H9 (cell line): ENCODE results near the gene ZNF283. TPM values are rescaled to one million over a fixed set of nuclear protein-coding genes. Genes with fewer than 3 reads are reported as not detected.

Experiments
- DNase-seq: peaks from one replicate; pipeline ENCODE4 v3.0.0-alpha.2; 2017
- H2AFZ ChIP-seq: one replicate; pipeline ENCODE4 v1.6.1; 2013; ENCODE audit warnings: mild to moderate bottlenecking, low read length, control low read depth, moderate library complexity
- H2AK5ac ChIP-seq: 2 replicates; pipeline ENCODE4 v1.6.1; 2013; ENCODE audit warnings: low read length, control low read depth, mixed read lengths; ENCODE audit not compliant: insufficient read length
- H2BK120ac ChIP-seq: one replicate; pipeline ENCODE4 v1.6.1; 2013; ENCODE audit warnings: low read depth, mild to moderate bottlenecking, low read length, control low read depth, inconsistent platforms; ENCODE audit not compliant: poor library complexity, severe bottlenecking
- H2BK12ac ChIP-seq: 2 replicates; pipeline ENCODE4 v1.6.1; 2013; ENCODE audit warnings: low read length, control low read depth, mixed read lengths, low read depth; ENCODE audit not compliant: insufficient read length
- H2BK15ac ChIP-seq: 2 replicates; pipeline ENCODE4 v1.6.1; 2013; ENCODE audit warnings: low read depth, low read length, control low read depth
- H2BK20ac ChIP-seq: one replicate; pipeline ENCODE4 v1.6.1; 2013; ENCODE audit warnings: low read depth, mild to moderate bottlenecking, low read length, control low read depth, inconsistent platforms; ENCODE audit not compliant: poor library complexity, severe bottlenecking
- H2BK5ac ChIP-seq: 2 replicates; pipeline ENCODE4 v1.6.1; 2013; ENCODE audit warnings: low read length, control low read depth, mixed read lengths; ENCODE audit not compliant: insufficient read length
- H3K14ac ChIP-seq: 2 replicates; pipeline ENCODE4 v1.6.1; 2013; ENCODE audit warnings: low read length, control low read depth; ENCODE audit not compliant: insufficient read depth
- H3K18ac ChIP-seq: 2 replicates; pipeline ENCODE4 v1.6.1; 2013; ENCODE audit warnings: low read depth, mild to moderate bottlenecking, mixed read lengths, low read length, control low read depth; ENCODE audit not compliant: insufficient read length
- H3K23ac ChIP-seq: 2 replicates; pipeline ENCODE4 v1.6.1; 2013; ENCODE audit warnings: low read length, control low read depth, mixed read lengths, low read depth; ENCODE audit not compliant: insufficient read length
- H3K23me2 ChIP-seq: 2 replicates; pipeline ENCODE4 v1.6.1; 2013; ENCODE audit warnings: low read depth, mild to moderate bottlenecking, mixed read lengths, low read length, control low read depth; ENCODE audit not compliant: insufficient read length, poor library complexity, severe bottlenecking
- H3K27ac ChIP-seq: 2 replicates; pipeline ENCODE4 v1.5.1; 2013; ENCODE audit warnings: low read length, control low read depth, mixed read lengths, low read depth; ENCODE audit not compliant: insufficient read length
- H3K27me3 ChIP-seq: 2 replicates; pipeline ENCODE4 v1.6.1; 2013; ENCODE audit warnings: low read length, control low read depth, inconsistent platforms; ENCODE audit not compliant: insufficient read depth
- H3K4ac ChIP-seq: 2 replicates; pipeline ENCODE4 v1.6.1; 2013; ENCODE audit warnings: low read depth, mild to moderate bottlenecking, control low read depth, inconsistent platforms, low read length, moderate library complexity
- H3K4me1 ChIP-seq: 2 replicates; pipeline ENCODE4 v1.6.1; 2013; ENCODE audit warnings: low read length, control low read depth, inconsistent platforms; ENCODE audit not compliant: insufficient read depth
- H3K4me2 ChIP-seq: 2 replicates; pipeline ENCODE4 v1.6.1; 2013; ENCODE audit warnings: low read length, control low read depth, mixed read lengths; ENCODE audit not compliant: insufficient read length, insufficient read depth
- H3K56ac ChIP-seq: 2 replicates; pipeline ENCODE4 v1.6.1; 2013; ENCODE audit warnings: low read depth, mild to moderate bottlenecking, mixed read lengths, low read length, control low read depth; ENCODE audit not compliant: insufficient read length
- H3K79me1 ChIP-seq: 2 replicates; pipeline ENCODE4 v1.6.1; 2013; ENCODE audit warnings: low read depth, mild to moderate bottlenecking, moderate library complexity, low read length, control low read depth, inconsistent platforms; ENCODE audit not compliant: insufficient read depth, poor library complexity, severe bottlenecking
- H3K79me2 ChIP-seq: 2 replicates; pipeline ENCODE4 v1.6.1; 2013; ENCODE audit warnings: low read length, control low read depth, inconsistent platforms; ENCODE audit not compliant: insufficient read depth
- H3K9ac ChIP-seq: 2 replicates; pipeline ENCODE4 v1.6.1; 2013; ENCODE audit warnings: low read length, control low read depth, mixed read lengths; ENCODE audit not compliant: insufficient read length; ENCODE audit errors: extremely low read depth
- H3K9me3 ChIP-seq: one replicate; pipeline ENCODE4 v1.6.1; 2013; ENCODE audit warnings: low read depth, low read length, inconsistent platforms; ENCODE audit not compliant: control insufficient read depth
- H3T11ph ChIP-seq: one replicate; pipeline ENCODE4 v1.6.1; 2013; ENCODE audit warnings: mild to moderate bottlenecking, low read length, control low read depth, inconsistent platforms
- H4K20me1 ChIP-seq: one replicate; pipeline ENCODE4 v1.6.1; 2013; ENCODE audit not compliant: control insufficient read depth, insufficient read length, insufficient read depth
- H4K5ac ChIP-seq: 2 replicates; pipeline ENCODE4 v1.6.1; 2013; ENCODE audit warnings: low read depth, mild to moderate bottlenecking, mixed read lengths, low read length, control low read depth; ENCODE audit not compliant: insufficient read length
- H4K8ac ChIP-seq: replicated peaks from 2 replicates; pipeline ENCODE4 v1.6.1; 2013; ENCODE audit warnings: low read length, control low read depth, mixed read lengths, low read depth; ENCODE audit not compliant: insufficient read length
- H4K91ac ChIP-seq: 2 replicates; pipeline ENCODE4 v1.6.1; 2013; ENCODE audit warnings: low read depth, mild to moderate bottlenecking, moderate library complexity, mixed read lengths, low read length, control low read depth; ENCODE audit not compliant: insufficient read length
- H3K27ac Mint-ChIP-seq, 3 experiments: 2 replicates in 2 of 3; 3 replicates in 1 of 3; pipeline ENCODE4 v1.8.0; 2020 to 2021; ENCODE audit warnings: mixed read lengths in 3 of 3, mild to moderate bottlenecking in 1 of 3, moderate library complexity in 1 of 3
- H3K27me3 Mint-ChIP-seq: 2 replicates; pipeline ENCODE4 v1.8.0; 2021; ENCODE audit warnings: low read depth, mild to moderate bottlenecking, moderate library complexity, mixed read lengths
- H3K36me3 Mint-ChIP-seq, 3 experiments: 2 replicates in 2 of 3; 3 replicates in 1 of 3; pipeline ENCODE4 v1.8.0; 2020 to 2021; ENCODE audit warnings: low read depth in 3 of 3, mixed read lengths in 3 of 3; ENCODE audit not compliant: insufficient read depth in 1 of 3
- H3K4me1 Mint-ChIP-seq, 2 experiments: 2 replicates each; pipeline ENCODE4 v1.8.0; 2020; ENCODE audit warnings: mixed read lengths in 2 of 2
- H3K4me3 Mint-ChIP-seq, 2 experiments: 2 replicates in 1 of 2; 3 replicates in 1 of 2; pipeline ENCODE4 v1.8.0; 2020 to 2021; ENCODE audit warnings: mild to moderate bottlenecking in 2 of 2, mixed read lengths in 2 of 2, moderate library complexity in 1 of 2
- H3K9me3 Mint-ChIP-seq, 2 experiments: 2 replicates in 1 of 2; 3 replicates in 1 of 2; pipeline ENCODE4 v1.8.0; 2020; ENCODE audit warnings: mild to moderate bottlenecking in 2 of 2, mixed read lengths in 2 of 2, moderate library complexity in 1 of 2
- CTCF ChIP-seq: fragments of 200-600 bp; sonication (generic); conservative IDR thresholded peaks from 3 replicates; pipeline ENCODE4 v1.8.0; 2021; ENCODE audit warnings: antibody characterized with exemption, mild to moderate bottlenecking
- WGBS: extraction: QIAGEN DNeasy Blood & Tissue Kit; methylation state at CpG from one replicate; pipeline ENCODE4 v1.1.7; 2013; ENCODE audit warnings: missing lambda C conversion rate, low lambda C conversion rate, mixed read lengths; ENCODE audit not compliant: insufficient read length; ENCODE audit errors: extremely low coverage; 5-methylcytosine and 5-hydroxymethylcytosine counted together
- total RNA-seq: library from RNA; stranded (reverse); gene quantifications from 2 replicates; pipeline ENCODE4 v1.2.1, GENCODE V29; 2021

Gene ZNF283
- total RNA-seq, 1 experiment from 2014 or later: 10.4 TPM

- Histone ChIP-seq H2BK5ac (no peak overlapping the region), H3K23ac (no peak overlapping the region), H3K27ac (no peak overlapping the region), H2AFZ (no peak overlapping the region), H3T11ph (no peak overlapping the region), H4K91ac (no peak overlapping the region), H3K18ac (no peak overlapping the region), H3K14ac (no peak overlapping the region), H3K4me1 (no peaks in the 10 kb centered on the region), H4K8ac (no peak overlapping the region), H3K9ac (no peak overlapping the region), H3K4me2 (no peak overlapping the region), H2BK20ac (no peak overlapping the region), H3K56ac (no peak overlapping the region), H3K27me3 (no peaks in the 10 kb centered on the region), H3K23me2 (no peaks in the 10 kb centered on the region), H3K79me1 (no peaks in the 10 kb centered on the region), H3K79me2 (no peaks in the 10 kb centered on the region), H2BK120ac (no peak overlapping the region), H4K5ac (no peak overlapping the region), H2BK15ac (no peak overlapping the region), H3K9me3 (no peaks in the 10 kb centered on the region), H2BK12ac (no peak overlapping the region), H4K20me1 (no peaks in the 10 kb centered on the region), H3K4ac (no peak overlapping the region), H2AK5ac (no peak overlapping the region)
- no peak for TF ChIP-seq CTCF
- DNase-seq: no peak
- WGBS: no CpG with 5 or more reads among the region's 5 CpGs
- Mint-ChIP-seq H3K27me3 (peaks cover 36% of the 10 kb centered on the region), H3K36me3 (no peaks in the 10 kb centered on the region), H3K27ac (no peak overlapping the region), H3K4me1 (peaks cover 4 to 7% of the 10 kb centered on the region in 2 experiments; a peak in 2 of 4 replicates), H3K9me3 (no peaks in the 10 kb centered on the region; a peak in 1 of 5 replicates), H3K4me3 (no peak overlapping the region)
Measured at GRCh38 chr19:43806848-43807247, 20.3 kb upstream of the ZNF283 start.
